ENCODE results near the gene ERBB2. TPM values are rescaled to one million over a fixed set of nuclear protein-coding genes. Genes with fewer than 3 reads are reported as not detected.

Gene ERBB2
- total RNA-seq, 2 experiments from 2014 or later = 5.9 to 6.3 TPM

- Mint-ChIP-seq H3K4me1 (ENCODE audit: low read depth) (peaks cover 14% of the 10 kb centered on the region), H3K36me3 (no peaks in the 10 kb centered on the region), H3K4me3 (no peak overlapping the region), H3K27ac (no peak overlapping the region), H3K9me3 (no peaks in the 10 kb centered on the region), H3K27me3 (peaks cover 16% of the 10 kb centered on the region)
- ChIA-PET CTCF (no interaction called here), POLR2A (no interaction called here)
- no peak for DNase-seq
- intact Hi-C loops (cut with micrococcal nuclease) = no loop called here
Observed at GRCh38 chr17:39738983-39739884, 39.4 kb downstream of the ERBB2 start.

GRCh38 chr17:39739885-39740356 is 40.1 kb downstream of the ERBB2 start:
- Mint-ChIP-seq H3K27ac (no peak overlapping the region), H3K36me3 (no peaks in the 10 kb centered on the region), H3K9me3 (no peaks in the 10 kb centered on the region), H3K4me3 (no peak overlapping the region), H3K4me1 (ENCODE audit: low read depth) (peaks cover 14% of the 10 kb centered on the region), H3K27me3 (peaks cover 16% of the 10 kb centered on the region)
- ChIA-PET POLR2A (no interaction called here), CTCF (no interaction called here)
- no peak for DNase-seq
- intact Hi-C loops (cut with micrococcal nuclease) = no loop called here

- DNase-seq = no peak
- Mint-ChIP-seq H3K27ac (no peak overlapping the region), H3K9me3 (no peaks in the 10 kb centered on the region), H3K4me1 (ENCODE audit: low read depth) (peaks cover 14% of the 10 kb centered on the region), H3K36me3 (no peaks in the 10 kb centered on the region), H3K27me3 (peaks cover 16% of the 10 kb centered on the region), H3K4me3 (no peak overlapping the region)
- intact Hi-C loops (cut with micrococcal nuclease) = no loop called here
- ChIA-PET CTCF (no interaction called here), POLR2A (no interaction called here)
Observed at GRCh38 chr17:39740357-39741111, 40.7 kb downstream of the ERBB2 start.

GRCh38 chr17:39742126-39742855 is 42.4 kb downstream of the ERBB2 start:
- peaks cover 14% of the 10 kb centered on the region for H3K4me1 Mint-ChIP-seq (ENCODE audit: low read depth)
- H3K27me3 Mint-ChIP-seq = peaks cover 16% of the 10 kb centered on the region
- intact Hi-C loops (cut with micrococcal nuclease) = no loop called here
- POLR2A ChIA-PET = no interaction called here
- H3K27ac Mint-ChIP-seq = no peak overlapping the region
- no peaks in the 10 kb centered on the region for H3K9me3 Mint-ChIP-seq
- H3K4me3 Mint-ChIP-seq = no peak overlapping the region
- H3K36me3 Mint-ChIP-seq = no peaks in the 10 kb centered on the region
- no peak for DNase-seq
- CTCF ChIA-PET = no interaction called here

GRCh38 chr17:39742856-39743436 is 43.1 kb downstream of the ERBB2 start:
- Mint-ChIP-seq H3K27me3 (peaks cover 13% of the 10 kb centered on the region), H3K4me3 (no peak overlapping the region), H3K9me3 (no peaks in the 10 kb centered on the region), H3K27ac (no peak overlapping the region), H3K4me1 (ENCODE audit: low read depth) (peaks cover 14% of the 10 kb centered on the region), H3K36me3 (no peaks in the 10 kb centered on the region)
- ChIA-PET CTCF (interaction anchor here (1.1 to 2.1 kb wide), 3 partner anchors 10 to 195 kb away, joined by 3 to 5 read pairs (median 4); no protein-coding TSS in a partner anchor), POLR2A (no interaction called here)
- intact Hi-C loops (cut with micrococcal nuclease) = no loop called here
- DNase-seq = no peak

GRCh38 chr17:39744075-39744835 is 44.4 kb downstream of the ERBB2 start:
- ChIA-PET CTCF (interaction anchor here (0.6 to 2.1 kb wide), 7 partner anchors 9 to 196 kb away, joined by 3 to 5 read pairs (median 4); partner anchors contain the start of gene MIEN1), POLR2A (interaction anchor here (1.2 kb wide), 1 partner anchor 14 kb away, joined by 4 read pairs; the partner anchor contains the start of gene MIEN1)
- no peak overlapping the region for H3K27ac Mint-ChIP-seq
- no peaks in the 10 kb centered on the region for H3K9me3 Mint-ChIP-seq
- H3K4me3 Mint-ChIP-seq = no peak overlapping the region
- intact Hi-C loops (cut with micrococcal nuclease) = no loop called here
- H3K36me3 Mint-ChIP-seq = no peaks in the 10 kb centered on the region
- peaks cover 5% of the 10 kb centered on the region for H3K4me1 Mint-ChIP-seq (ENCODE audit: low read depth)
- H3K27me3 Mint-ChIP-seq = peaks cover 7% of the 10 kb centered on the region
- DNase-seq = no peak

GRCh38 chr17:39744836-39745215 is 45.0 kb downstream of the ERBB2 start:
- POLR2A ChIA-PET = no interaction called here
- Mint-ChIP-seq H3K27ac (no peak overlapping the region), H3K27me3 (peaks cover 7% of the 10 kb centered on the region), H3K4me3 (no peak overlapping the region), H3K36me3 (no peaks in the 10 kb centered on the region), H3K9me3 (no peaks in the 10 kb centered on the region), H3K4me1 (ENCODE audit: low read depth) (peaks cover 3% of the 10 kb centered on the region)
- CTCF ChIA-PET = interaction anchor here (0.6 to 2.1 kb wide), 4 partner anchors 8 to 91 kb away, joined by 3 to 5 read pairs (median 4); no protein-coding TSS in a partner anchor
- DNase-seq = no peak
- intact Hi-C loops (cut with micrococcal nuclease) = no loop called here

- Mint-ChIP-seq H3K27me3 (peaks cover 6% of the 10 kb centered on the region), H3K4me3 (no peak overlapping the region), H3K36me3 (no peaks in the 10 kb centered on the region), H3K4me1 (ENCODE audit: low read depth) (peaks cover 3% of the 10 kb centered on the region), H3K27ac (no peak overlapping the region), H3K9me3 (no peaks in the 10 kb centered on the region)
- POLR2A ChIA-PET = no interaction called here
- CTCF ChIA-PET = interaction anchor here (0.6 to 1.6 kb wide), 3 partner anchors 15 to 92 kb away, joined by 3 to 5 read pairs (median 4); no protein-coding TSS in a partner anchor
- DNase-seq = no peak
- intact Hi-C loops (cut with micrococcal nuclease) = no loop called here
Observed at GRCh38 chr17:39745335-39746144, 45.7 kb downstream of the ERBB2 start.

GRCh38 chr17:39746145-39746461 is 46.2 kb downstream of the ERBB2 start:
- CTCF ChIA-PET = interaction anchor here (0.9 kb wide), 1 partner anchor 92 kb away, joined by 3 read pairs; no protein-coding TSS in a partner anchor
- Mint-ChIP-seq H3K9me3 (no peaks in the 10 kb centered on the region), H3K4me3 (no peak overlapping the region), H3K36me3 (no peaks in the 10 kb centered on the region), H3K4me1 (ENCODE audit: low read depth) (peaks cover 2% of the 10 kb centered on the region), H3K27ac (no peak overlapping the region), H3K27me3 (peaks cover 3% of the 10 kb centered on the region)
- POLR2A ChIA-PET = no interaction called here
- no peak for DNase-seq
- intact Hi-C loops (cut with micrococcal nuclease) = no loop called here

- DNase-seq = no peak
- H3K4me1 Mint-ChIP-seq (ENCODE audit: low read depth) = peaks cover 14% of the 10 kb centered on the region
- ChIA-PET POLR2A (no interaction called here), CTCF (no interaction called here)
- H3K27ac Mint-ChIP-seq = no peak overlapping the region
- H3K9me3 Mint-ChIP-seq = no peaks in the 10 kb centered on the region
- no peak overlapping the region for H3K4me3 Mint-ChIP-seq
- intact Hi-C loops (cut with micrococcal nuclease) = no loop called here
- H3K36me3 Mint-ChIP-seq = no peaks in the 10 kb centered on the region
- peaks cover under 1% of the 10 kb centered on the region for H3K27me3 Mint-ChIP-seq
Observed at GRCh38 chr17:39747745-39748144, 47.9 kb downstream of the ERBB2 start.

All from activated CD4-positive, alpha-beta memory T cell treated with anti-CD3 and anti-CD28 coated beads for 36 hours (primary cell).